Cardiac muscle cell (in vitro differentiated cells and primary cell): ENCODE results near the gene CKM. TPM values are rescaled to one million over a fixed set of nuclear protein-coding genes. Genes with fewer than 3 reads are reported as not detected.

Source experiments
- DNase-seq, 2 donors: peaks; one replicate each; pipeline versions ENCODE4 v3.0.0 to v3.0.0-alpha.2; 2010 to 2017; ENCODE audit warnings: low read depth in 1 of 2, low spot score in 1 of 2
- H3K27ac ChIP-seq: fragments of 200-600 bp; sonication (generic); 2 replicates; pipeline ENCODE4 v1.5.1; 2016
- H3K27me3 ChIP-seq: fragments of 200-600 bp; sonication (generic); 2 replicates; pipeline ENCODE4 v1.6.0; 2016; ENCODE audit warnings: control low read depth
- H3K36me3 ChIP-seq: fragments of 200-600 bp; sonication (generic); 2 replicates; pipeline ENCODE4 v1.5.1; 2016; ENCODE audit warnings: control low read depth
- H3K4me1 ChIP-seq: fragments of 200-600 bp; sonication (generic); 2 replicates; pipeline ENCODE4 v1.8.1; 2017; ENCODE audit warnings: low read depth, mild to moderate bottlenecking, mixed run types
- H3K4me3 ChIP-seq: fragments of 200-600 bp; sonication (generic); 2 replicates; pipeline ENCODE4 v1.5.1; 2016; ENCODE audit warnings: mild to moderate bottlenecking
- H3K9me3 ChIP-seq: fragments of 200-600 bp; sonication (generic); 2 replicates; pipeline ENCODE4 v1.5.1; 2017; ENCODE audit warnings: low read depth, mild to moderate bottlenecking, control low read depth
- CTCF ChIP-seq: IDR thresholded peaks from 2 replicates; pipeline ENCODE4 v1.5.1; 2012; ENCODE audit warnings: low read depth, mild to moderate bottlenecking, low read length
- polyA plus RNA-seq: library from polyadenylated mRNA; unstranded; fragments of >200 nt; fragmentation: Nextera tagmentation; extraction: Ambion mirVana; gene quantifications from 2 replicates; pipeline ENCODE4 v1.2.1, GENCODE V29; 2016
- total RNA-seq: library from RNA; depleted of rRNA; stranded (reverse); fragments of >200 nt; gene quantifications from 2 replicates; pipeline ENCODE4 v1.2.3, GENCODE V29; 2016

The CKM gene
- total and polyA plus RNA-seq, 2 experiments from 2014 or later: 406 to 529 TPM

GRCh38 chr19:45363861-45364459 lies 41.3 kb upstream of the CKM start:
- no peak for DNase-seq
- Histone ChIP-seq H3K9me3 (no peaks in the 10 kb centered on the region), H3K27me3 (no peaks in the 10 kb centered on the region), H3K27ac (no peak overlapping the region), H3K36me3 (peaks cover 15% of the 10 kb centered on the region), H3K4me1 (no peaks in the 10 kb centered on the region), H3K4me3 (no peak overlapping the region)
- TF ChIP-seq CTCF: no peak

GRCh38 chr19:45362291-45362690 lies 39.6 kb upstream of the CKM start:
- Histone ChIP-seq H3K27me3 (no peaks in the 10 kb centered on the region), H3K4me1 (no peaks in the 10 kb centered on the region), H3K27ac (no peak overlapping the region), H3K4me3 (no peak overlapping the region), H3K9me3 (no peaks in the 10 kb centered on the region), H3K36me3 (peaks cover 18% of the 10 kb centered on the region)
- no peak for TF ChIP-seq CTCF
- no peak for DNase-seq

DNA sequence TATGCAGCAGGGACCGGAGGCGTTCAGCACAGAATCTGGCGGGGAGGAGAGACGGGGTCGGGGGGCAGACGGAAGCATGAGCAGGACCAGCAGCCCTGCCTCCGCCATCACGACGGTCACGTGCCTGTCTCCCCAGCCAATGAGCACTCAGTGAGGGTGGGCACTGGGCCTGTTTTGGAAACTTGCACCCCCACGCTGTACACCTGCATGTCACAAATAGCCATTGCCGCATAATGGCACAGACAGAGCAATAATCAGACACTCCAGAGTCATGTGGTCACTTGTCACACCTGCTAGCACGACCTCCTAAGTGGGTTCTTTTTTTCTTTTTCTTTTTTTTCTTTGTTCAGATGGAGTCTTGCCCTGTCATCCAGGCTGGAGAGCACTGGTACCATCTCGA lies 38.9 kb upstream of the CKM start:
- Histone ChIP-seq H3K27ac (no peak overlapping the region), H3K4me3 (no peak overlapping the region), H3K9me3 (no peaks in the 10 kb centered on the region), H3K4me1 (no peaks in the 10 kb centered on the region), H3K27me3 (no peaks in the 10 kb centered on the region), H3K36me3 (peaks cover 22% of the 10 kb centered on the region)
- no peak for DNase-seq
- no peak for TF ChIP-seq CTCF

- Histone ChIP-seq H3K4me1 (no peaks in the 10 kb centered on the region), H3K4me3 (no peak overlapping the region), H3K36me3 (peaks cover 34% of the 10 kb centered on the region), H3K9me3 (no peaks in the 10 kb centered on the region), H3K27me3 (no peaks in the 10 kb centered on the region), H3K27ac (no peak overlapping the region)
- DNase-seq: no peak
- no peak for TF ChIP-seq CTCF
These were observed 35.6 kb upstream of the CKM start for GRCh38 chr19:45358213-45358792.

GRCh38 chr19:45357445-45357783 lies 34.7 kb upstream of the CKM start:
- H3K36me3 ChIP-seq: peaks cover 38% of the 10 kb centered on the region
- H3K4me3 ChIP-seq: no peak overlapping the region
- H3K4me1 ChIP-seq: no peaks in the 10 kb centered on the region
- no peak for TF ChIP-seq CTCF
- H3K27me3 ChIP-seq: no peaks in the 10 kb centered on the region
- DNase-seq: no peak
- H3K9me3 ChIP-seq: no peaks in the 10 kb centered on the region
- H3K27ac ChIP-seq: no peak overlapping the region
